Measurements from ENCODE around the gene IBSP.

Gene IBSP, protein sequence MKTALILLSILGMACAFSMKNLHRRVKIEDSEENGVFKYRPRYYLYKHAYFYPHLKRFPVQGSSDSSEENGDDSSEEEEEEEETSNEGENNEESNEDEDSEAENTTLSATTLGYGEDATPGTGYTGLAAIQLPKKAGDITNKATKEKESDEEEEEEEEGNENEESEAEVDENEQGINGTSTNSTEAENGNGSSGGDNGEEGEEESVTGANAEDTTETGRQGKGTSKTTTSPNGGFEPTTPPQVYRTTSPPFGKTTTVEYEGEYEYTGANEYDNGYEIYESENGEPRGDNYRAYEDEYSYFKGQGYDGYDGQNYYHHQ

DNA sequence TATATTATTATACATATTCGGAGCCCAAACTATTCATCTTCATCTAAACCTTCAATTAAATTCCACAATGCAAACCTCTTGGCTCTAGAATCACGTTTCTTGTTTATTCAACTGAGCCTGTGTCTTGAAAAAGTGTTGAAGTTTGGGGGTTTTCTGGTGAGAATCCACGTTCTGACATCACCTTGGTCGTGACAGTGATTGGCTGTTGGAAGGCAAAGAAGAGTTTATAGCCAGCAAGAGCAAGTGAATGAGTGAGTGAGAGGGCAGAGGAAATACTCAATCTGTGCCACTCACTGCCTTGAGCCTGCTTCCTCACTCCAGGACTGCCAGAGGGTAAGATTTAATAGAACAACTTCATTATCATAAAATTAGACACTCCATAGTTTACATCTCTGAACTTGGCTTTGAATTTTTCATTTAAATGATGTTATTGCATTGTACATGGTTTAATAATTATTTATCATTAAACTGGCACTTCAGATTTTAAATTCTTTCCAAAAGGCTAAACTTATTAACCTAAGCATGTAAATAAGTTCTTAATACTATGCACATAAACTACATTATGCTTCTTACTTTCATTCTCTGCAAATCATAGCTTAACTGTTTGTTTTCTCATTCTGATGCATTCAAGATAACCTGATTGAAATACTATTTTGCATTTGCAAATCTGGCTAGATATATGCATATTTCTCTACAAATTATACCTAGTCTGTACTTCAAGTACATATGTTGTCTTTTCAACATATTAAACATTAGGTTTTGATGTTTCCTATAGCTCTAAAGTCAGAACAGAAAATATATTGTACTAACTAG lies at the start of gene IBSP:
TSS of gene IBSP (plus strand) at position 254 of the 813 bp plus-strand sequence. CDS start 2,808 bp downstream, outside the sequence.
- no peak for DNase-seq (ENCODE audit: low spot score)

DNA sequence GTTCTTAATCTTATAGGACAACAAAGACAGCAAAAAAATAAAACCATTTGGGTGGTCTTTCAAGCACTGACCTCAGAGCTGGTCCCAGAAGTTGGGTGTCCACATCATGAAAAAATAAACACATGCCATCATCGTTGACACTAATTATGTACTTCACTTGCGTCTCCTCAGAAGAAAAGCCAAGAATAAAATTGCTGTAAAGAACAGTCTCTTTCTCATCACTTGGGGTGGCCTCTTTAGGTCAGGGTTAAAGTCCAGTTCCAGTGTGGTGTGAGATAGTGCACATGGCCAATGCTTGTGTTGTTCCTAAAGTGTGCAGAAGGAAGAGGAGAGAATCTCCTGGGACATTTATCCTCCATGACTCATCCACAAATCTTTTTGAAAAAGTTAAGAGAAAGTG lies 49.5 kb upstream of the IBSP start:
- DNase-seq (ENCODE audit: low spot score), result no peak

DNA sequence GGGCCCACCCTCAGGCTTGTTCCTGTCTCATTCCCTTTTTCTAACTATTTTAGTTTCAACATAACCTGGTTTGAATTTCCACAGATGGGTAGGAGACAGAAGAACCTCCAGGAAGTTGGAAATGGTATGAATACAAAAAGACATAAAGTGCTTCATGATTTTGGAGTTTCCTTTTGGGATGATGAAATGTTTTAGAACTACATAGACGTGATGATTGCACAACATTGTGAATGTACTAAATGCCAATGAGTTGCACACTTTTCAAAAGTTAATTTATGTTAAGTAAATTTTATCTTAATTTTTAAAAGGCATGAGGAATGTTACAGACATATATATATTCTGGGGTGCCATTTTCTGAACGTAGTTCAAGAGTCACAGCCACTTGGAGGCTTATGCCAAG lies 41.1 kb upstream of the IBSP start:
- DNase-seq (ENCODE audit: low spot score), result no peak

DNA sequence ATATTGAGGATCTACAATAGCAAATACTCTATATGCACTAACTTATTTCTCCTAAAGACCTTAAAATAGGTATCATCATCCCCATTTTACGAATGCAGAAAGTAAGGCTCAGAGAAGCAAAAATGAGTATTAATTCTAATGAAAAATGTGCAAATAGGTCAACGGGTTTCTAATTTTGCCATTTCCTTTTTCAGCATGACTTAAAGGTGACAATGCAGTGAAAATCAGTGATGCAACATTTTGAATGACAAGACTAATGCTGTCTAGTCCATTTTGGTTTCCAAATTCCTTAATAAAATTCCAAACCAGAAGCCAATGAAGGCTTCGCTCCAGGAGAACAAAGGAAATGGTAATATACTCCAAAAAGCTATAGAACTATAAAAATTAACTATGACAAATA lies 37.0 kb upstream of the IBSP start:
- DNase-seq (ENCODE audit: low spot score), result no peak

DNA sequence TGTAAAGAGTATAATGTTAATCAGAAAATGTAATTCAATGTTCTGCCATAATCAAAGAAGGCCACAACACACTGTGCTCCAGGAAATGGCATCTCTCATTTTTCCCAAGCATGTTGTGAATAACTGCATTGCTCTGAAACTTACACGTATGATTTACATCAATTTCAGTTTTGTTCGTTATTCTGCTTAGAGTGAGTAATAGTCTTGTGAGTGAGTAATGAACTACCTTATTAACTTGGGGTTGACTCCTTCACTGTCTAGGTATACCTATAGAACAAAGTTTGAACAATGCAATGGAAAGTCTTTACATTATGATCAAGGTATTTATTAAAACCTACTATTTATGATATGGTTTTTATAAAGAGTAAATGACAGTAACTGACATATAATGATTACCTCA lies 17.8 kb upstream of the IBSP start:
- no peak for DNase-seq (ENCODE audit: low spot score)

DNA sequence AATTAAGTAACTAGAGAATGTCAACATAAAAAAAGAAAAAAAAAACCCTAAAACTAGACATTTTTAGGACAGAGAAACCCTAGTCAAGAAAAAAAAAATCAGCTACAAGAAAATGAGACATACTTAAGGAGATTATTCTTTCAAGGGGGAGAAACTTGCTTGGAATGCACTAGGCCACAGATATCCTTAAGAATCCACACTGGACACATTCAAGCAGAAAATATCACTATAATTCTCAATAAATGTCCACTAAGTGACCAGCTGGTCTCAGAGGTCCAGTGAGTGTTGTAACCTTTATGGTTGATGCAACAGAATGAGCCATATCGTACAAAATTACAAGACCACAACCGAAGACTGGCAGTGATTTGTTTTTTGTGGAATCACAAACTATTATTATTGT lies 15.6 kb upstream of the IBSP start:
- DNase-seq (ENCODE audit: low spot score), result no peak

DNA sequence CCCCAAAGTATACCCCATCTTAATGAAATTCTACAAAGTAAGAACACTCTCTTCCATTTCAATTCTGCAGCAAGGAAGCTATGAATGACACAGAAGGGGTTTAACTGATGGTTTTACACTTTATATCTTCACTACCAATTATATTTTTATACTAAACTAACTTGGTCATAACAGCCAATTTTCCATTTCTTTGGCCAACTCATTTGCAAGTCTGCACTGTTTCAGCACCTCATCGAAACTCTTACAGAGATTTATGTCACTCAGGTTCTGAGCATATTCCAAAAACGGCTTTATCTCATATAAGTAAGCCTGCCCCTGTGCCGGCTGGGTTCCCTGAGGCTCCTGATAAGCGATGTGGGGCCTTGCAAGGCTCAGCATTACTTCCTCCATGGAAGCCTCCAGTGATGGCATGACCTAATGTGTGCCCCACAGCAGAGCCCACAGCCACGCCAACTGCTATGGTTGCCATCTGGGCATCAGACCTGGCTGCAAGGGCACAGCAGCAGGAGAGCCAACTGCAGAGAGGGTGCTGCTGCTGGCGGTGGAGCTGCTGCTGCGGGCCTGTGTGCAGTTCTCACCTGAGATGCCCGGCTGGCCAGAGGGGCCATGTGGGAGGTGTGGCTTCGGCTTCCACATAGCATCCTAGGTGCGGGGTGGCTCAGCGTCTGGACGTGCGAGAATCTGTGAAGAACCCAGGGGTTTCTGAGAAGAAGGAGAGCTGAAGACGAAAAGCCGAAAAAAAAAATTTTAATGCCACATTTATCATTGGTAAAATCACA lies 13.4 kb upstream of the IBSP start:
- no peak for DNase-seq (ENCODE audit: low spot score)

DNA sequence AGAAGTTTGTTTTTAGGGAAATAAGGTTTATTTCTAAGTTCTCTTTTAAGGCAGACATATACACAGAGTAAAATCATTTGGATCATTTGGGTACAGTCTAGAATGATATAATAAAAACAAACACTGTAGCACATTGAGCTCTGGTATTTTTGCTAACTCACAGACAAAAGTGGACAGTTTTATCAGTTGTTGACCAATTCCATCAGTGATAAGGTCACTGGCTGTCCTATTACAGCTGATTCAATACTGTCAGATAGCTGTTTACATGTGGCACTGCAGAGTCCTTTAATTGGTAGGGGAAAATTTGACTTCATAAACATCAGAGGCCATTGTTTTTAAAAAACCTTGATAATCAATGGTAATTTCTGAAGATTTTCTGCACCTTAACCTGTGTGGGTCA lies 3.5 kb downstream of the IBSP start:
- no peak for DNase-seq (ENCODE audit: low spot score)

DNA sequence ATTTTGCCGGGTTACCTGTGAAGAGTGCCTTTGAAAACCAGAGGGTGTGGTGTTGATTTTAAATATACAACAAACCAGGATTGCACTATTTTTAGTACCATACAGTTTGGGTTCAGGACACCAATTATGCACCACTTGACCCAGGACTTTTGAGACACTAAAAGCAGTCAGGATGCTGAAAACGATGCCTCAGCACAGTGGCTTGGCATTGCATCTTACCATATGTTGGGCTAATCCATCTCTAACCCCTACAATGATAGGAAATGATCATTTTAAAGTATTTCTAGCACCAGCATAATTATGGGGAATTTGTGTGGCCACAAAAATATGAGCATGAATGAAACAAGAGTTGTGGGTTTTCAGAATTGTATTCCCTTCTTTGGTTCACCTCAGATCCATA lies 4.1 kb downstream of the IBSP start:
- DNase-seq (ENCODE audit: low spot score), result no peak

DNA sequence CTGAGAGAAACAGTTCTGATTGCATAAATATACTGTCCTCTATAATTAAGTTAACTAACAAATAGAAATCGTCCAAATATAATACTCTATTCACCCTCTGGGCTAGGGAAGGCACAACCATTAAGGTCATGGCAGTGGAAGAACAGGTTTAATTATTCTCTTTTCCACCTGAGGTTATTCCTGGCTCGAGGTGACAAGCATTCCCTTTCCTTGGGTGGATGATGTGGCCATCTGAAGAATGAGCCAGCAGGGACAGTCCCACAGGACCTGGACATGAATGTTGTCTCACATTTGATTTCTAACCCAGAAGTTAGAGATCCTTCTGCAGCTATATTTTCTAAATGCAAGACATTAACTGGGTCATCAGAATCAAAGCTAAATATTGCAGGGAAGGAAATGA lies 5.5 kb downstream of the IBSP start:
- DNase-seq (ENCODE audit: low spot score), result no peak

DNA sequence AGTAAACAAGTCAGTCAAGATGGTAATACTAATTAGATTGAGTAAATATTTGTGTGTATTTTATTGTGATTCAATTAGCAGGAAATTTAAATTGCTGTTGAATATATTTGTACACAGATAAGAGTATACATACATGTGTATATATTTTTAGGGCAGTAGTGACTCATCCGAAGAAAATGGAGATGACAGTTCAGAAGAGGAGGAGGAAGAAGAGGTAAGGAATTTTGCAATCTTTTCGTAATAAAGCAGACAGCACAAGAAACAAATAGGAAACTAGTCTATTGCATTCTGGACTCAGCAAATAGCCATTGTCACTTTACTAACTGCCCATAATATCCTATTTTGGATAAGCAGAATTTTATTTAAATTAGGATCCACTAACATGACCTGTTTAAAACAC lies 6.6 kb downstream of the IBSP start:
- DNase-seq (ENCODE audit: low spot score), result no peak

DNA sequence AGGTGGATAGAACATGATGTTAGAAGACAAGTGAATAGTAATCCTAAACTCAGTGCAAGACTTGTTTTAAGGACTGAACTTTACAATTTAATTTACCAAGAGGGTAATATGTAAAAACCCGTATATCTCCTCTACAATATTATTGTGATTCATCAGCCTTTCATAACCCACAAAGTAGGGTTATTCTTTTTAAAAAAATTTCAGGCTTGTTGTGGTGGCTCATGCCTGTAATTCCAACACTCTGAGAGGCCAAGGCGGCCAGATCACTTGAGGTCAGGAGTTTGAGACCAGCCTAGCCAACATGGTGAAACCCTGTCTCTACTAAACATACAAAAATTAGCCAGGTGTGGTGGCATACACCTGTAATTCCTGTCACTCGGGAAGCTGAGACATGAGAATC lies 7.2 kb downstream of the IBSP start:
- no peak for DNase-seq (ENCODE audit: low spot score)

DNA sequence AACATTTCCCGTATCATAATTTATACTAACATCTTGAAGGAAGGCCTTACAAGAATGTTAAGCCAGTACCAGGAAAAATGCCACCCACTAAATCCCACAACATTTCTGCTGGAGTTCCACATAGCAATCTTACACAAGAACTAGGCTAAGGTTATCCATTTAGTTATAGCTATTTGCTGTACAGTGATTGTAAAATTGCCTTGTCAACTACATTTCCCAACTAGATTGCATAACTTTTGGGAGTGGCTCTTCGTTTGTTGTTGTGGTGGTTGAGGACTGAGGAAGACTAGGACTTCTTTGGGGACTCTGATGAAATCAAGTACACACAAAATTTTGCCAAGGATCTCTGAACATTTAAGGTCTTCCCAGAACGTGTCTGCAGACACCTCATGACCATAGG lies 8.0 kb downstream of the IBSP start:
- no peak for DNase-seq (ENCODE audit: low spot score)

DNA sequence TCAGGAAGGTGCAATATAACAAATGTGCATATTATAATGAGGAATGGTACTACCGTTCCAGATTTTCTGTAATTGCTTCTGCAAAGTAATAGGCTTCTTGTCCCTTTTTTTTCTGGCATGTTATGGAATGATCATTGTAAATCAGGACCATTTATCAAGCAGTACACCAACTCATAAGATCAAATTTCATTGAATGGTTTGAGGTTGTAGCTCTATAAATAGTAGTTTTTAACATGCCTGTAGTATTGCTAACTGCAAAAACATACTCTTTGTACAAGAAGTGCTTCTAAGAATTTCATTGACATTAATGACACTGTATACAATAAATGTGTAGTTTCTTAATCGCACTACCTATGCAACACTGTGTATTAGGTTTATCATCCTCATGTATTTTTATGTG lies 12.6 kb downstream of the IBSP start:
- DNase-seq (ENCODE audit: low spot score), result no peak

DNA sequence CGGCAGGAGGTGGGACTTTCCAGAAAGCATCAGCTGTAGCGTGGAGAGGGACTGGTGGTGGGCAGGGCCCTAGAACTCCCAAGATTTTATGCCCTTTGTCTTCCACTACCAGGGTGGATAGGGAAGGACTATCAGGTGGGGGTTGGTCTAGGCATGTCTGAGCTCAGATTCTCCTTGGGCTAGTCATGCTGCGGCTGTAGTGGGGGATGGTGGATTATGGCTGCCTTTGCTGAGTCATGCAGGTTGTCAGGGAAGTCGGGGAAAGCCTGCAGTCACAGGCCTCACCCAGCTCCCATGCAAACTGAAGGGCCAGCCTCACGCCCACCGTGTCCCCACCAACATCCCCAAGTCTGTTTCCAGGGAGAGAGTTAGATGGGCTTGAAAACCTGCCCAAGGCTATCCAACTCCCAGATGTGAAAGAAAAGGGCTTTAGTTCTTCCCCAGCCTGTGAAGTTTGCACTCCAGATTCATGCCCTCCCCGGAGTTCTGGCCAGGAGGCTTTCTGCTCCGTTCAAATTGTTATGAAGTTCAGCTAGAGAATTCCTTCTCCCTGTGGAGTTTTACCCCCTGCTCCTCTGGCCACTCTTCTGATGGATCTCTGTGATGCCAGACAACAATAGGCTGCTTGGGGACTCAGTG lies 20.0 kb downstream of the IBSP start:
- no peak for DNase-seq (ENCODE audit: low spot score)

DNA sequence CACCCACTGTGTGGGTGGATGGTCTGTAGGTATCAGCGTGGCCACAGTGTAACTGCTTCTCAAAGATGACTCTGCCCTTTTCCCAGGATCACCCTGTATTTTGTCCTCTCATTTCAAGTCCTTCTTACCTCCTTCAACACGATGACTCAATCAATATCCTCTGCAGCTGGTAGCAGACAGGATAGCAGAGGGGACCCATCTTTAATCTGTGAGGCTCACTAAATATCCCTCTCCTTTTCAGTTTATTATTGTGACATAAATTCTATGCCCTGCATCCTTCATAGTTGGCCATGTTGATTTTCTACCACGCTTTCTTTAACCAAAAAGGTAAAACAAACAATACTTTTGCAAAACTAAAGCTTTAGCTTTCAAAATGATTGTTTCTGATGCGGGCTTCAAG lies 23.8 kb downstream of the IBSP start:
- DNase-seq (ENCODE audit: low spot score), result no peak

DNA sequence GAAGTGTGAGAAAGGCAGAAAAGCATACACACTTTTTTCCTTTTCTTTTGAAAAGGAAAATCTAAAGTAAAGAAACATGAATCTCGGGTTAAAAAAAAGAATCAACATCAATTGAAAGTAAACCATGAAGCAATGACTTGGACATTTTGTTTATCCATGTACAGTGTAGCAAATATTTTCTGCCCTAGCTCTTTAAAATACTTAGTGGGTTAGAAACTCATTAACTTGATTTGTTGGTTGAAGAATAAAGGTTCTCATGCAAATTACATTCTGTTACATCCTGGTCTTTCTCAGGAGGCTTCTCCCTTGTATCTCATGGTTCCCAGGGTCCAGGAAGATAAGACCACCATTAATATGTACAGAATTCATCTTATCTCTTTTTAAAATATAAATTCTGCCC lies 24.4 kb downstream of the IBSP start:
- no peak for DNase-seq (ENCODE audit: low spot score)

DNA sequence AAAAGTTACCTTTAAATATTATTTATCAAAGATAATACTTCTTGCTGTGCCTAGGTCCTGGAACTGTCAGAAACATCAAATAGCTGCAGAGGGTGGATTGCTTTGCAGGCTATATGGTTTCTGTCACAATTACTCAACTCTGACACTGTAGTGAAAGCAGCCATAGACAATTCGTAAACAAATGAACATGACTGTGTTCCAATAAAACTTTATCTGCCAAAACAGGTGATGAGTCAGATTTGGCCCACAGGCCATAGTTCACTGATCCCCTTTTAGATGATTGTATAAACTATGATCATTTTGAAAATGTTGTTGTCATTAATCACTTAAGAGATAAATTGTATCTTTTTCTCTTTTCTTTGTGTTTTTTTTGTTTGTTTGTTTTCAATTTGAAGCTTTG lies 25.0 kb downstream of the IBSP start:
- no peak for DNase-seq (ENCODE audit: low spot score)

DNA sequence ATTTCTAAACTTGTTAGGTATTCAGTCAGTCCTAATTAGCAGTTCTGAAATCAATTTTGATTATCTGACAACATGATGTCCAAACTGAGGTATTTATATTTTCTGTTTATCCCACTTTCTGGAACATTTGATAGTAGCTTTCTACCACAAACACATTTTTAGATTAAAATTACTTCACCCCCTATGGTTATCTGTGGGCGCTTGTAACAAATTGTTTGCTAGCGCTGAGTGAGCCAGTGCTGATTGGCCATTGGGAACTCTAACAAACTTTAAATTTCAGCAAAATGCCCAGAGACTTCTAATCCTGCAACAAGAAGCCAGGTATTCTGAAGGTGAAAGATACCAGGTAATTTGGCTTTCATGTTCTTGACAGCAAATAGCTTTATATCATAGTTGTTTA lies 33.3 kb downstream of the IBSP start, which contains the start of gene MEPE:
TSS of gene MEPE (plus strand) at position 301 of the 400 bp plus-strand sequence. CDS start 1,746 bp downstream, outside the sequence.
- DNase-seq (ENCODE audit: low spot score), result no peak

DNA sequence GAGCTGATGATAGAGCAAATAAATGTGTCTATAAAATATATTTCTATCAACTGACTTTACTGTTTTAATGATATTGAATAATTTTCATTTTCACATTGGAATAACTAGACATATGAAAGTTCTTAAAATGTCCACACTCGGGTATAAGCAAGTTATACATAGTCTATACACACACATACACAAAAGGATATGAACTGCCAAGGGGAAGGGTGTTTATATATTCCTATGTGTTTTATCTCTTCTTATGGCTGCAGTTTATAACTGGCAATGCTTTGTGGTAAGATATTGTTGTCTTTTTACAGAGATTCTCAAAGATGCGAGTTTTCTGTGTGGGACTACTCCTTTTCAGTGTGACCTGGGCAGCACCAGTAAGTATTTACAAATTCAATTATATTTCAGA lies 35.0 kb downstream of the IBSP start:
- DNase-seq (ENCODE audit: low spot score), result no peak

DNA sequence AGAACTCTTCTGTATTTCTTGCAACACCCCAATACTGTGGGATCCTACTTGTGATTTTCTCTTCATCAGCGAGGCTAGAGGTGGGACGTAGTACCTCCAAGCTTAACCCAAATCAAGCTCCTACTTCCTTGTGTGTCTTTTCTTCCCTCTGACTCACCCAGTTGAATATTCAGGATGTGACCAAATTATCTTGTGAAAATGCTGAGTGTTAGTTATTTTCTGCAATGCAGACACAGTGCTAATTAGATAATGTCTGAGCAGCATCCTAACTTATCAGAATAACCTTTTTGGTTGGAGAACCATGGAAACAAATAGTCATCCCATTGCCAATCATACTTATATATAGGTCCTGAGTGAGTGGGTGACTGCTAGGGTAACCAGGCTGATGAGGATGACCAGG lies 35.8 kb downstream of the IBSP start:
- DNase-seq (ENCODE audit: low spot score), result no peak

DNA sequence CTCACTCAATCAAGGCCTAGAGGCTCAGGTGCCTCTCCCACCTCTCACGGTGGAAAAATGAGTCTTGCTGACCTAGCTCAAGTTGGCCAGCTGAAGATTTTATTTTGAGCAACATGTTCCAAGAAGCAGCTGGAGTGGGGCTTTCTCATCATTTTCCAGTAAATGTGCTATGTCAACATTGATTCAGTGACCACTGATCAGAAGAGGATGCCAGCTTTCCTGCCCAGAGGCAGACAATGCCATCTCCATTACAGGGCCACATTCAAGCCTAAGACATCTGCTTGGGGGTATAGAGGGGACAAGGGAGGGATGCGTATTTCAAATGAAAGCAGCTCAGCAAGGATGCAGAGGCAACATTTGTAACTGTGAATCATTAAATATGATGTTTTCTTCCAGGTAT lies 36.4 kb downstream of the IBSP start:
- no peak for DNase-seq (ENCODE audit: low spot score)
